ENCODE measurements around the gene IL12A.

Gene IL12A

DNA sequence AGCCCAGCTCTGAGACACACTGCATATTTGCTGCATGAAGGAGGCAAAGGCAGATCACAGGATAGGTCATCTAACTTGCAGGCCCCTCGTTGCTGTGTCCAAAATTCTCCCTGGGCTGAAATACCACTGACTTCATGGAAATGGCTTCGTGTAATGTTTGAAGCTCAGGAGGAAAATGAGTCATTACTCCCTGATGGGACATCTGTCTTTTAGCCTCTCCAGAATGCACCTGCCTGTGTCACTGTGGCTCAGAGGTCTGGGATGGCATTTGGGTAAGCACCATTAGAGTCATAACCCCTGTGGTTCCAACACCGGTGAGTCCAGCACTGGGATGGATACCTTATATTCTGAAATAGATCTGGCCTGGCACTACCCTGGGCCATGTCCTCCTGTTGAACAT lies 51.5 kb downstream of the IL12A start:
- in situ Hi-C loops (cut with HindIII; ENCODE audit: low sequenced_read_pairs): loop anchor here (25.0 kb wide), 1 partner anchor 172 kb away; no protein-coding TSS in a partner anchor
- TF ChIP-seq, protein P1, sequence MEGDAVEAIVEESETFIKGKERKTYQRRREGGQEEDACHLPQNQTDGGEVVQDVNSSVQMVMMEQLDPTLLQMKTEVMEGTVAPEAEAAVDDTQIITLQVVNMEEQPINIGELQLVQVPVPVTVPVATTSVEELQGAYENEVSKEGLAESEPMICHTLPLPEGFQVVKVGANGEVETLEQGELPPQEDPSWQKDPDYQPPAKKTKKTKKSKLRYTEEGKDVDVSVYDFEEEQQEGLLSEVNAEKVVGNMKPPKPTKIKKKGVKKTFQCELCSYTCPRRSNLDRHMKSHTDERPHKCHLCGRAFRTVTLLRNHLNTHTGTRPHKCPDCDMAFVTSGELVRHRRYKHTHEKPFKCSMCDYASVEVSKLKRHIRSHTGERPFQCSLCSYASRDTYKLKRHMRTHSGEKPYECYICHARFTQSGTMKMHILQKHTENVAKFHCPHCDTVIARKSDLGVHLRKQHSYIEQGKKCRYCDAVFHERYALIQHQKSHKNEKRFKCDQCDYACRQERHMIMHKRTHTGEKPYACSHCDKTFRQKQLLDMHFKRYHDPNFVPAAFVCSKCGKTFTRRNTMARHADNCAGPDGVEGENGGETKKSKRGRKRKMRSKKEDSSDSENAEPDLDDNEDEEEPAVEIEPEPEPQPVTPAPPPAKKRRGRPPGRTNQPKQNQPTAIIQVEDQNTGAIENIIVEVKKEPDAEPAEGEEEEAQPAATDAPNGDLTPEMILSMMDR (IDR thresholded peaks at IDR 0.05; ENCODE audit: low read depth, low read length): no peak
- peak; percentile 32 for DNase-seq (ENCODE audit: low read depth, low spot score)
- no peak overlapping the region for H3K4me3 ChIP-seq (ENCODE audit: low read depth, low read length)

DNA sequence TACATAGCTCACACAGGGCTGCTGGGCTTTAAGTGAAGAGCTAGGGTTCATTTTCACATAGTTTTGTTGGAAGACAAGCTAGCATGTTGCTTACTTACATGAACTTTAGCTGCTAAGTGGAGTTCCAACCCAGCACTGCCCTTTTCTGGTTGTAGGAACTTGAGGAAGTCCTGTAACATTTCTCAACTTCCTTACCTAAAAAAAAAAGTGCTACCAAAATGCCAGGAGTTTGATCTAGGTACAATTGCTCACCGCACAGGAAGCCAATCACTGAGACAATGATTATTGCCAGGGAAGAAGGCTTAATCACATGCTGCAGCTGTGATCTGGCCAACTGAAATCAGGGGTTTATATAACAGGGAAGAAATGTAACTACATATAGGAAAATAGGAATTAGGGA lies 52.8 kb downstream of the IL12A start:
- in situ Hi-C loops (cut with HindIII; ENCODE audit: low sequenced_read_pairs): loop anchor here (25.0 kb wide), 1 partner anchor 171 kb away; no protein-coding TSS in a partner anchor
- DNase-seq (ENCODE audit: low read depth, low spot score): no peak
- no peak overlapping the region for H3K4me3 ChIP-seq (ENCODE audit: low read depth, low read length)
- TF ChIP-seq, protein P1 (IDR thresholded peaks at IDR 0.05; ENCODE audit: low read depth, low read length): no peak

DNA sequence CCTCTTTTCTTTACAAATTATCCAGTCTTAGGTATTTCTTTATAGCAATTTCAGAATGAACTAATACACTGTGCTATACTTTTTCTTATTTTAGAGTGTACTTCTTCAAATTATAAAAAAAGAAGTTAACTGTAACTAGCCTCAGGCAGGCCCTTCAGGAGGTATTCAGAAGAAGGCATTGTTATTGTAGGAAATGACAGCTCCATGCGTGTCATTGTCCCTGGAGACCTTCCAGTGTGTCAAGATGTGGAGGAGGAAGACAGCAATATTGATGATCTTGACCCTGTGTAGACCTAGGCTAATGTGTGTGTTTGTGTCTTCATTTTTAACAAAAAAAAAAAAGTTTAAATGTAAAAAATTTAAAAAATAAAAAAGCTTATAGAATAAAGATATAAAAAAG lies 55.5 kb downstream of the IL12A start:
- in situ Hi-C loops (cut with HindIII; ENCODE audit: low sequenced_read_pairs): loop anchor here (25.0 kb wide), 1 partner anchor 168 kb away; no protein-coding TSS in a partner anchor
- TF ChIP-seq, protein P1 (IDR thresholded peaks at IDR 0.05; ENCODE audit: low read depth, low read length): no peak
- DNase-seq (ENCODE audit: low read depth, low spot score): no peak

More for the DNA sequence above, 55.5 kb downstream of the IL12A start:
- no peak overlapping the region for H3K4me3 ChIP-seq (ENCODE audit: low read depth, low read length)
